Mucosa of descending colon (tissue), 3 donors: ENCODE data around the gene CDO1. TPM values are rescaled to one million over a fixed set of nuclear protein-coding genes. Genes with fewer than 3 reads are reported as not detected.
"Not testable (repeated sequence)": the region's sequence is repeated elsewhere in the genome, so short reads cannot be mapped to it uniquely, and the experiment has no call there.

Experiments
- ATAC-seq: fragments of 200-7000 bp; cut with Tn5 transposase; one replicate; pipeline ENCODE4 v1.9.1; 2020; ENCODE audit warnings: mild to moderate bottlenecking, moderate library complexity
- DNase-seq, 3 donors: peaks; one replicate each; pipeline ENCODE4 v3.0.0-alpha.2; 2020
- H3K36me3 ChIP-seq: fragments of 200-600 bp; one replicate; pipeline ENCODE4 v1.8.0; 2021; ENCODE audit warnings: low read depth, mild to moderate bottlenecking
- H3K4me1 ChIP-seq: fragments of 200-600 bp; one replicate; pipeline ENCODE4 v1.8.0; 2021; ENCODE audit warnings: low read depth, mild to moderate bottlenecking
- H3K4me3 ChIP-seq: fragments of 200-600 bp; one replicate; pipeline ENCODE4 v1.8.0; 2021; ENCODE audit warnings: mild to moderate bottlenecking
- H3K9me3 ChIP-seq: fragments of 200-600 bp; one replicate; pipeline ENCODE4 v1.8.0; 2021; ENCODE audit warnings: mild to moderate bottlenecking
- intact Hi-C, 2 donors: fragments of 100-400 bp; cut with DNase I in 1 of 2; cut with micrococcal nuclease in 1 of 2; formaldehyde crosslinking; loops; one replicate each; pipeline versions ENCODE4 v1.11.0 to v1.11.1; 2022; cut with DNase I, micrococcal nuclease
- total RNA-seq, 3 donors: library from RNA; stranded (reverse); fragmentation: NEBNext Ultra II Directional in 2 of 3; extraction: Animal tissue kit (Norgen Biotek cat#: 25700) in 2 of 3; gene quantifications; one replicate each; pipeline versions ENCODE4 v1.2.1 to v1.2.4, GENCODE V29; 2021 to 2023
- TF ChIP-seq, protein P1 (sequence below): fragments of 200-600 bp; IDR thresholded peaks from one replicate; pipeline ENCODE4 v1.8.0; 2022; ENCODE audit warnings: antibody characterized with exemption, mild to moderate bottlenecking
- donor health status: DM: no; HTN: no; CAD: no; lungs with moderate emphysema.
- donor health status: DM: no; HTN: no; CAD: no.
- donor health status: DM: no; HTN: yes; CAD: no.

Gene CDO1
- total RNA-seq, 3 donors from 2014 or later: 2.0 to 3.0 TPM; not detected in 1

DNA sequence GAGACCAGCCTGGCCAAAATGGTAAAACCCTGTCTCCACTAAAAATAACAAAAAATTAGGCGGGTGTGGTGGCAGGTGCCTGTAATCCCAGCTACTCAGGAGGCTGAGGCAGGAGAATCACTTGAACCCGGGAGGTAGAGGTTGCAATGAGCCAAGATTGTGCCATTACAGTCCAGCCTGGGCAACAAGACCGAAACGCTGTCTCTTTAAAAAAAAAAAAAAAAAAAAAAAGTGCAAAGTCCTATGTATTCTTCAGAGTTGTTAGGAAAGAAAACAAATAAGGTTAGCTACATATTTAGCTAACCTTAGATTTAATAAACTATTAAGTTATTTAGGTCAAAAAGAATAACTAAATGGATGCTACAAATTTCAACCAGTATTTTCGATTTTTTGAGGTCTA is 13.5 kb upstream of the CDO1 start:
- DNase-seq (no peak), ATAC-seq (no peak)
- no peaks in the 10 kb centered on the region for H3K4me1 ChIP-seq
- intact Hi-C loops: no loop called here
- no peak overlapping the region for H3K4me3 ChIP-seq
- H3K36me3 ChIP-seq: no peaks in the 10 kb centered on the region
- TF ChIP-seq, protein P1, sequence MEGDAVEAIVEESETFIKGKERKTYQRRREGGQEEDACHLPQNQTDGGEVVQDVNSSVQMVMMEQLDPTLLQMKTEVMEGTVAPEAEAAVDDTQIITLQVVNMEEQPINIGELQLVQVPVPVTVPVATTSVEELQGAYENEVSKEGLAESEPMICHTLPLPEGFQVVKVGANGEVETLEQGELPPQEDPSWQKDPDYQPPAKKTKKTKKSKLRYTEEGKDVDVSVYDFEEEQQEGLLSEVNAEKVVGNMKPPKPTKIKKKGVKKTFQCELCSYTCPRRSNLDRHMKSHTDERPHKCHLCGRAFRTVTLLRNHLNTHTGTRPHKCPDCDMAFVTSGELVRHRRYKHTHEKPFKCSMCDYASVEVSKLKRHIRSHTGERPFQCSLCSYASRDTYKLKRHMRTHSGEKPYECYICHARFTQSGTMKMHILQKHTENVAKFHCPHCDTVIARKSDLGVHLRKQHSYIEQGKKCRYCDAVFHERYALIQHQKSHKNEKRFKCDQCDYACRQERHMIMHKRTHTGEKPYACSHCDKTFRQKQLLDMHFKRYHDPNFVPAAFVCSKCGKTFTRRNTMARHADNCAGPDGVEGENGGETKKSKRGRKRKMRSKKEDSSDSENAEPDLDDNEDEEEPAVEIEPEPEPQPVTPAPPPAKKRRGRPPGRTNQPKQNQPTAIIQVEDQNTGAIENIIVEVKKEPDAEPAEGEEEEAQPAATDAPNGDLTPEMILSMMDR: no peak
- no peaks in the 10 kb centered on the region for H3K9me3 ChIP-seq

DNA sequence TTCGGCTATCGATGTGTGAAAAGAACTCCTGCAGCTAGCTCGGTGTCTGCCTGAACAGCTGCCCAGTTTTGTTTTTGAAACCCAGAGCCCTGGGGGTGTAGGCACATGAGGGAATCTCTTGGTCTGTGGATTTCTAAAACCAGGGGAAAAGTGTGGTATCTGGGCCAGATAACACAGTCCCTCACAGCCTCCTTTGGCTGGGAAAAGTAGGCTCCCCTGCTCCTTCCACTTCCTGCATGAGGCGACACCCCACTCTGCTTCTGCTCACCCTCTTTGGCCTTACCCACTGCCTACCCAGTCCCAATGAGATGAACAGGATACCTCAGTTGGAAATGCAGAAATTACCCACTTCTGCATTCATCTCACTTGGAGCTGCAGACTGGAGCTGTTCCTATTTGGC is 9.5 kb upstream of the CDO1 start:
- Histone ChIP-seq H3K4me3 (no peak overlapping the region), H3K9me3 (no peaks in the 10 kb centered on the region), H3K36me3 (no peaks in the 10 kb centered on the region), H3K4me1 (no peaks in the 10 kb centered on the region)
- TF ChIP-seq, protein P1: no peak
- intact Hi-C loops: no loop called here
- DNase-seq (no peak), ATAC-seq (no peak)

DNA sequence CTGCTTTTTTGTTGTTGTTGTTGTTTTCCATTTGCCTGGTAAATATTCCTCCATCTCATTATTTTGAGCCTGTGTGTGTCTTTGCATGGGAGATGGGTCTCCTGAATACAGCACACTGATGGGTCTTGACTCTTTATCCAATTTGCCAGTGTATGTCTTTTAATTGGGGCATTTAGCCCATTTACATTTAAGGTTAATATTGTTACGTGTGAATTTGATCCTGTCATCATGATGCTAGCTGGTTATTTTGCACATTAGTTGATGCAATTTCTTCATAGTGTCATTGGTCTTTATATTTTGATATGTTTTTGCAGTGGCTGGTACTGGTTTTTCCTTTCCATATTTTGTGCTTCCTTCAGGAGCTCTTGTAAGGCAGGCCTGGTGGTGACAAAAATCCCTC is 8.5 kb upstream of the CDO1 start:
- H3K9me3 ChIP-seq, DNase-seq, intact Hi-C loops, H3K4me1 ChIP-seq, H3K36me3 ChIP-seq, ATAC-seq, H3K4me3 ChIP-seq: not testable (repeated sequence)

DNA sequence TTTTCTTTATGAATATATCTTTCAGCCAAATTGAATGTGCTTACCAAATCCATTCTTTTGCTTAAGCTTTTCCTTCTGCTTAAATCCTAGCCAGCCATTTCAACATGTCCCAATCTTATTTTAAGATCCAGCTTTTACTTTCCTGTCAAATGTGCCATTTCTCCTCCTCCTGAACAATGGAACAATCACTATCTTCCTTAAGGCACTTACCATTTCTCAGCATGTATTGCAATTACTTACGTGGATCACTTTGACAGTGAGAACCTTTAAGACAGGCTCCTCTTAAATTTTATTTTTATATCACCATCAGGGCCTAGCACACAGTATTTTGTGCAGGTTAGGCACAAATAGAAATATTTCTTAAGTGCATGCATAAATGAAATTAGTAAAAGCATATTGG is 4.4 kb upstream of the CDO1 start:
- peaks cover 7% of the 10 kb centered on the region for H3K4me1 ChIP-seq
- TF ChIP-seq, protein P1: no peak
- intact Hi-C loops: no loop called here
- no peaks in the 10 kb centered on the region for H3K9me3 ChIP-seq
- no peaks in the 10 kb centered on the region for H3K36me3 ChIP-seq
- no peak overlapping the region for H3K4me3 ChIP-seq
- ATAC-seq (no peak), DNase-seq (no peak)

DNA sequence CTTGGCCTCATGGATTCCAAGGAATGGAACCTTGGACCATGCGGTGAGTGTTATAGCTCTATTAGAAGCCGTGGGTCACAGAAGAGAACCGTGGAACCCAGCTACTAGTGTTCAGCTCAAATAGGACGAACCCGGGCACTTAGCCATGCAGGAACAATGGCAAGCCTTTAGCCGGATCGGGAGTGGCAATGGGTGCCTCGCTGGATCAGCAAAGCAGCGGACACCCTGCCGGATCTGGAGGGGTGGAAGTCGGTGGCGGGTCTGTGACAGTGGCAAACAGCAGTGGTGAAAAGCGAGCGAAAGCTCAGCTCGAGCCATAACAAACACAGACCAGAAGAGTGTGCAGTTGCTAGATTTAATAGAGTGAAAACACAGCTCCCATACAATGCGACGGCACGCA is 2.4 kb upstream of the CDO1 start:
- ATAC-seq (no peak), DNase-seq (peak in 2 of 3 donors; percentile 21 to 41)
- TF ChIP-seq, protein P1: no peak
- Histone ChIP-seq H3K9me3 (no peaks in the 10 kb centered on the region), H3K4me3 (no peak overlapping the region), H3K4me1 (peaks cover 8% of the 10 kb centered on the region), H3K36me3 (no peaks in the 10 kb centered on the region)
- intact Hi-C loops: no loop called here

DNA sequence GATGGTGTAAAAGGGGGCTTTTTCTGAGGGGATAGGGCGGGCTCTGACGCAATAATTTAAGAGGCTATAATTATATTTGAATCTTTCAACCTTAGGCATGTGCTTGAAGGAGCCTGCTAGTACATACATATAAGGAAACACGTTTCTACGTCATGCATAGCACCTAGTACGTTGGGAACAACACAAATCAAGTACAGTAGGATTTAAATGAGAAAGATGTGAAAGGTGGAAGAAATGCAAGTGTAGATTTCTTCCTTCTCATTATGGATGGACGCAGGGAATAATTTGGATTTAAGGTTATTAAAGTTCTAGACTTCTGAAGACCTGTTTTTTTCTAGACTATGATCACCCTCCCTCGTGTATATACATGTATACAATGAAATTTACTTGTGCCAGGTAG is 927 bp upstream of the CDO1 start:
- H3K4me3 ChIP-seq: no peak overlapping the region
- no peaks in the 10 kb centered on the region for H3K36me3 ChIP-seq
- ATAC-seq (no peak), DNase-seq (no peak)
- intact Hi-C loops: no loop called here
- no peaks in the 10 kb centered on the region for H3K9me3 ChIP-seq
- TF ChIP-seq, protein P1: no peak
- H3K4me1 ChIP-seq: peaks cover 8% of the 10 kb centered on the region
